HUES64 (cell line): ENCODE data around the gene CLECL1.
"Not testable (repeated sequence)": the region's sequence is repeated elsewhere in the genome, so short reads cannot be mapped to it uniquely, and the experiment has no call there.

ENCODE experiments used
- H3K27ac ChIP-seq: 2 replicates; pipeline ENCODE4 v1.7.0; 2013; ENCODE audit warnings: low read depth, low read length, inconsistent platforms
- H3K27me3 ChIP-seq: 2 replicates; pipeline ENCODE4 v1.6.1; 2013; ENCODE audit warnings: mild to moderate bottlenecking, low read length; ENCODE audit not compliant: insufficient read depth
- H3K36me3 ChIP-seq: 2 replicates; pipeline ENCODE4 v1.6.1; 2013; ENCODE audit warnings: mild to moderate bottlenecking, low read length; ENCODE audit not compliant: insufficient read depth
- H3K4me1 ChIP-seq: 2 replicates; pipeline ENCODE4 v1.6.1; 2013; ENCODE audit warnings: mild to moderate bottlenecking, low read length, moderate library complexity; ENCODE audit not compliant: insufficient read depth
- H3K4me3 ChIP-seq: 2 replicates; pipeline ENCODE4 v1.5.1; 2013; ENCODE audit warnings: mild to moderate bottlenecking, low read length, moderate library complexity
- H3K9ac ChIP-seq: 2 replicates; pipeline ENCODE4 v1.6.1; 2013; ENCODE audit warnings: mild to moderate bottlenecking, low read depth, low read length
- H3K9me3 ChIP-seq: 2 replicates; pipeline ENCODE4 v1.6.1; 2013; ENCODE audit warnings: low read depth, low read length; ENCODE audit not compliant: insufficient read depth
- WGBS: fragments of 150-250, 120-280 bp; methylation state at CpG from one replicate; pipeline ENCODE4 v1.1.7; 2013; ENCODE audit warnings: missing lambda C conversion rate; 5-methylcytosine and 5-hydroxymethylcytosine counted together

The CLECL1 gene

DNA sequence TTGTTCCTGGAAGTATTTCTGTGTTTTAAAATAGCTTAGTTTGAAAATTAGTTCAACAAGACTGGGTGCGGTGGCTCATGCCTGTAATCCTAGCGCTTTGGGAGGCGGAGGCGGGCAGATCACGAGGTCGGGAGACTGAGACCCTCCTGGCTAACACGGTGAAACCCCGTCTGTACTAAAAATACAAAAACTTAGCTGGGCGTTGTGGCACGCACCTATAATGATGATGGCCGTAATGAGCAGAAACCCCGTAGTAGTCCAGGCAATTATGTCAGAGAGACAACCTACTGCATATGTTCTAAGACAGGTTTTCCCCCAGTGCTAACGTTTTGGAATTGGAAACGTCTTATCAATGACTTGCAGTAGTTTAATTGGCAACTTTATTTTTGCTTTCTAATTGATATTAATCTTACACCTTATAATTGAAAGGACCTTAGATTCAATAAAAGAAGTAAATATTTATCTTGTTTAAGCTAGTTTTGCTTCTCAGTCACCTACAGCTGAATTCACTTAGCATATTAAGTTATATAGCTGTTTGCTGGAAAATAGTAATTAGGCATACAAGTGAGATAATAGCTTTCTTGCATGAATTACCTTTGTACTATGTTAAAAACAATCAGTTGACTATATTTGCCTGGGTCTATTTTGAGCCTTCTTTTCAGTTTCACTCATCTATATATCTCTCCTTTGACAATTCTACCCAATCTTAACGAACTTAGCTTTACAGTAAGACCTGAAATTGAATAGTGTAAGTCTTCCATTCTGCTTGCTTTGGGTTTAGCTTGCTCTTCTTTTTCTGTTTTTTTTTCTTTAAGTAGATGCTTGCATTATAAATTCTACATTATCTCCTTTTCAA, 15.6 kb downstream of the CLECL1 start:
- Histone ChIP-seq H3K4me3 (no peak overlapping the region), H3K9me3 (no peaks in the 10 kb centered on the region), H3K9ac (no peak overlapping the region), H3K27me3 (no peaks in the 10 kb centered on the region), H3K36me3 (no peaks in the 10 kb centered on the region), H3K27ac (no peak overlapping the region), H3K4me1 (no peaks in the 10 kb centered on the region)
- WGBS = 95% methylated on average over 14 of the region's 15 CpGs

DNA sequence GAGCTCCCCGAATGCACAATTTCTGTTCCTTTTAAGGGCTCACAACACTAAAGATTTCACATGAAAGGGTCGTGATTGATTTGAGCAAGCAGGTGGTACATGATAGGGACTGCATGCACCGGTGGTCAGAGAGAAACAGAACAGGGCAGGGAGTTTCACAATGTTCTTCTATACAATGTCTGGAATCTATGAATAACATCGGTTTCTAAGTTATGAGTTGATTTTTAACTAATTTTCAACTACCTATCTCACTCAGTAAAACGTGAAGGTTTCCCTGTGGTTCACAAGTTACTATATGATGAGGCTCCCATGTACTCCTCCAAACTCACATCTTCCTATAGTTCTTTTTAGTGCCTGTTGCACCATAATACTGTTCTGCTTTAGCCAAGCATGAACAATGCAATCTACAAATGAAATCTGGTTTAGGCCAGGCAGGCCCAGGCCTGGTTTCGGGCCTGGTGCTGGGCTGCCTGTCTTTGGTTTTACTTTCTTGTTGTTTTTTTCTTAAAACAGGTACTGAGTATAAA, 19.8 kb downstream of the CLECL1 start:
- H3K9ac ChIP-seq, H3K9me3 ChIP-seq, H3K27me3 ChIP-seq, H3K4me1 ChIP-seq, H3K27ac ChIP-seq, H3K4me3 ChIP-seq, H3K36me3 ChIP-seq: not testable (repeated sequence)
- 92% methylated on average over 4 of the region's 6 CpGs for WGBS

DNA sequence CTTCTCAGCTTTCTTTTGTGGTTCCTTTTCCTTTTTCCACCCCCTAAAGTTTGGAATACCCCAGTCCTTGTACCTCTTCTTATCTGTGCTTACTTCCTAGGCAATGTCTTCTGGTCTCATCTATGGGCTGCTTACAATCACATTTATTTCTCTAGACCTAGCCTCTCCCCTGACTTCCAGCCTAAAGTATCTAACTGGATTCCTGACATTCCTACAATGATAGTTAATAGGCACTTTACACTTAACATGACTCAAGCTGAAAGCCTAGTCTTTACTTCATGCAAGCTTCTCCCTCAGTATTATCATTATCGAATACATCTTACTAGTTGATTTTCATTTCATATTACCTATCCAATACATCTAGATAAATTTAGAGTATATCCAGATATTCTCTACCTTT, 21.2 kb downstream of the CLECL1 start:
- no peaks in the 10 kb centered on the region for H3K9me3 ChIP-seq
- WGBS = 100% methylated on average over 1 of the region's 1 CpG
- no peak overlapping the region for H3K9ac ChIP-seq
- 0 out of 2 replicates have a peak, but pooled peaks cover 5% of the 10 kb centered on the region for H3K4me1 ChIP-seq
- no peak overlapping the region for H3K27ac ChIP-seq
- no peak overlapping the region for H3K4me3 ChIP-seq
- no peaks in the 10 kb centered on the region for H3K36me3 ChIP-seq
- H3K27me3 ChIP-seq = no peaks in the 10 kb centered on the region

DNA sequence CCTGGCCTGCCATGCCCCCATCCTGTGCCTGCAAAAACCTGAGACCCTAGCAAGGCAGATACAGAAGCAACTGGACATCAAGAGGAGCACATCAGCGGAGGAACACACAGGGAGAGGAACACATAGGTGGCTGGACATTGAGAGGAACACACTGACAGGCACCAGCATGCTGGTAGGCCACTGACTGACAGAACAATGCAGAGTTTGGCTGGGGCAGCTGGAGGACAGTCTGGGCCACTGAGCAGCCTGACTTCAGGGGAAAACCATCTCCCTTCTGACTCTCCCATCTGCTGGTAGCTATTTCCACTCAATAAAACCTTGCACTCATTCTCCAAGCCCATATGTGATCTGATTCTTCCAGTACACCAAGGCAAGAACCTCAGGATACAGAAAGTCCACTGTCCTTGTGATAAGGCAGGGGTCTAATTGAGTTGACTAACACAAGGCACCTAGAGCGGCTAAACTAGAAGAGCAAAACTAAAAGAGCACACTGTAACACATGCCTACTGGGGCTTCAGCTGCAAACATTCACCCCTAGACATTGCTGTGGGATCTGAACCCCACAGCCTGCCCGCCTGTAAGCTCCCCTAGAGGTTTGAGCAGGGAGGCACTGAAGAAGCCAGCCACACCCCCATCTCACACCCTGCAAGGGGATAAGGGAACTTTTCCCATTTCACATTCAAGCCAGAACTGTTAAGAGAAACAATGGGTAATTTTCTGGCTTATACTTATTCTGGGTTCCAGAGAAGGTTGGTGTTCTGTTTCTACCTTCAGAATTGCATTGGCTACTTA, 22.1 kb downstream of the CLECL1 start:
- WGBS = 88% methylated on average over 3 of the region's 3 CpGs
- 0 out of 2 replicates have a peak, but pooled peaks cover 5% of the 10 kb centered on the region for H3K4me1 ChIP-seq
- H3K9ac ChIP-seq = no peak overlapping the region

DNA sequence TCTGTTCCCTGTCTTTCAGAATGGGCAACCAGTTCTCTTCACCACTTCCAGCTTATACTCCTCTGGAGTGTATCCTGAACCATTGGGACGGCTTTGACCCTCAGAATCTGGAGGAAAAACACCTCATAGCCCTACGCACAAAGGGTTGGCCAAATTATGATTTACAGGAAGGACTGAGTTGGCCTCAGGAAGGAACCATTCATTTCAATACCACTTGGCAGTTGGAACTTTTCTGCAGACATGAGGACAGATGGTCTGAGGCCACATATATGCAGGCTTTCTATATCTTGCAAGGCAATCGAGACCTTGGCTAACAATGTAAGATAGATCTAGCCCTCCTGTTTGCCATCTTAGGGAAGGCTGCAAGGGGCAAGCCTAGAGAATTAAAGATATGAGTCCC, 24.0 kb downstream of the CLECL1 start:
- 0 out of 2 replicates have a peak, but pooled peaks cover 3% of the 10 kb centered on the region for H3K9me3 ChIP-seq
- H3K4me1 ChIP-seq = 0 out of 2 replicates have a peak, but pooled peaks cover 5% of the 10 kb centered on the region
- 93% methylated on average over 3 of the region's 3 CpGs for WGBS
- H3K4me3 ChIP-seq = no peak overlapping the region
- no peak overlapping the region for H3K27ac ChIP-seq
- no peak overlapping the region for H3K9ac ChIP-seq
- H3K27me3 ChIP-seq = no peaks in the 10 kb centered on the region
- no peaks in the 10 kb centered on the region for H3K36me3 ChIP-seq

More for the DNA sequence above, 22.1 kb downstream of the CLECL1 start:
- H3K27ac ChIP-seq = no peak overlapping the region
- H3K9me3 ChIP-seq = no peaks in the 10 kb centered on the region
- no peaks in the 10 kb centered on the region for H3K36me3 ChIP-seq
- H3K27me3 ChIP-seq = no peaks in the 10 kb centered on the region
- H3K4me3 ChIP-seq = no peak overlapping the region

DNA sequence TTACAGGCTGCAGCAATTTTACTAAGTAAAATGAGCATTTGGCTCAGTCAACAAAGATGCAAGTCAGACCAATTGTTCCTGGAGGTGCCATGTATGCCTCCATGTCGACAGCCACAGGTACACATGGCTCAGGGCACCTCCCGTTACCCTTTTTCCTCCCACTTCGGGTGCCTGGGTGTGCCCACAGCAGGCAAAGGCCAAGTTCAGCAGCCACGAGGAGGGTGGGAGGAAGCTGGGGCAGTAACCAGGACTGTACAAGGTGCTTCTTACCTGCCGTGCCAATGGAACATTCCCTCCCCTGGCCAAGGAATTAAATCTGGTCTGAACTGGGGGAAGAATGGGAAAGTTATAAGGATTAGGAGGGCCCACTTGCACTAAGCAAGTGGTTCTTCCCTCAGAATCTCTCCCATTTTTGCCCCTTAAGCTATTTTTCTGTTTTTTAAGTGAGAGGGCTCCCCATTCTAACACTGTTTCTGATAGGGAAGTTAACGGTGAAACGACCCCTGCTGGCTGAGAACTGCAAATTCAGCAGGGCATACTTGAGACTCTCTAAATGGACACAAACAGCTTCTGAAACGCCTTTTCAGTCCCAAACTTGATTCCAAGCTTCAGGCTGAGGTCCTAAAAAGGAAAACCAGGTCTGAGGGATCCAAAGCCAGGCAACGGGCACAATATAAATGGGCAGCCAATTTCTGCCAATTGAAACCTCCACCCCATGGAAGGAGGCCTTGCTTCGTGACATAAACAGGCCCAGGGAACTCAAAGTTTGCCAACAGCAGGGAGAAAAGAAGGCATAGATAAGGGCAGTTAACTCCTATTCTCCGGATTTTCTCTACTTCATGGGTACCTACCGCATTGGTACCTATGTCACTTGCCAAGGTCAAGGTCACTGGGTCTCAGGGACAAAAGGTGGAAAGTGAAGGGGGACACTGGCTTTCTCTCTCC, 24.8 kb downstream of the CLECL1 start:
- Histone ChIP-seq H3K9ac (no peak overlapping the region), H3K27me3 (no peaks in the 10 kb centered on the region), H3K36me3 (no peaks in the 10 kb centered on the region), H3K4me1 (0 out of 2 replicates have a peak, but pooled peaks cover 5% of the 10 kb centered on the region), H3K27ac (no peak overlapping the region), H3K9me3 (0 out of 2 replicates have a peak, but pooled peaks cover 3% of the 10 kb centered on the region), H3K4me3 (no peak overlapping the region)
- 67% methylated on average over 12 of the region's 12 CpGs for WGBS

DNA sequence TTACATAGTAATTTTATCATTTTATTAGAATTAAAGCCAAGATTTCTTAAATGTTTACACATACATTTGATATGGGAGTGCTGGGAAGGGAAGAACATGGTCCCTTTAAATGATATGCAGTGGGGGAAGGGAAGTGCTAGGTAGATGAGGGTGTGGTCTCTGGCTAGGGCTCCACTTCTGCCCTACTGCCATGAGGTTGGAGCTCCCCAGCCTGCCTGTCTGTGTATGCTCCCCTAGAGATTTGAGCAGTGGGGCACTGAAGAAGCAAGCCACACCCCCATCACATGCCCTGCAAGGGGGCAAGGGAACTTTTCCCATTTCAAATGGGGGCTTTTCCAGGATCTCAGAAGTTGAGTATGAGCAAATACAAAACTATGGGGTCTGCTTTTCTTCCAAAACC, 25.5 kb downstream of the CLECL1 start:
- H3K27me3 ChIP-seq = no peaks in the 10 kb centered on the region
- no peak overlapping the region for H3K4me3 ChIP-seq
- no peak overlapping the region for H3K27ac ChIP-seq
- H3K4me1 ChIP-seq = 0 out of 2 replicates have a peak, but pooled peaks cover 5% of the 10 kb centered on the region
- no peak overlapping the region for H3K9ac ChIP-seq
- no peaks in the 10 kb centered on the region for H3K36me3 ChIP-seq
- 0 out of 2 replicates have a peak, but pooled peaks cover 3% of the 10 kb centered on the region for H3K9me3 ChIP-seq

DNA sequence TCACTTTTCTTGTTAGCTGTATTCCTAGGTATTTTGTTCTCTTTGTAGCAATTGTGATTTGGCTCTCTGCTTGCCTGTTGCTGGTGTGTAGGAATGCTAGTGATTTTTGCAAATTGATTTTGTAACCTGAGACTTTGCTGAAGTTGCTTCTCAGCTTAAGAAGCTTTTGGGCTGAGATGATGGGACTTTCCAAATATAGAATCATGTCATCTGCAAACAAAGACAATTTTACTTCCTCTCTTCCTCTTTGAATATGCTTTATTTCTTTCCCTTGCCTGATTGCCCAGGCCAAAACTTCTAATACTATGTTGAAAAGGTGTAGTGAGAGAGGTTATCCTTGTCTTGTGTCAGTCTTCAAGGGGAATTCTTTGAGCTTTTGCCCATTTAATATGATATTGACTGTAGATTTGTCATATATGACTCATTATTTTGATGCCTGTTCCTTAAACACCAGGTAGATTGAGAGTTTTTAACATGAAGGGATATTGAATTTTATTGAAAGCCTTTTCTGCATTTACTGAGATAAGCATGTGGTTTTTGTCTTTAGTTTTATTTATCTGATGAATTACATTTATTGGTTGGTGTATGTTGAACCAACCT, 26.7 kb downstream of the CLECL1 start:
- no peak overlapping the region for H3K9ac ChIP-seq
- 0 out of 2 replicates have a peak, but pooled peaks cover 3% of the 10 kb centered on the region for H3K9me3 ChIP-seq
- no peaks in the 10 kb centered on the region for H3K27me3 ChIP-seq
- no peaks in the 10 kb centered on the region for H3K36me3 ChIP-seq
- H3K27ac ChIP-seq = no peak overlapping the region
- no peak overlapping the region for H3K4me3 ChIP-seq
- H3K4me1 ChIP-seq = 0 out of 2 replicates have a peak, but pooled peaks cover 4% of the 10 kb centered on the region

DNA sequence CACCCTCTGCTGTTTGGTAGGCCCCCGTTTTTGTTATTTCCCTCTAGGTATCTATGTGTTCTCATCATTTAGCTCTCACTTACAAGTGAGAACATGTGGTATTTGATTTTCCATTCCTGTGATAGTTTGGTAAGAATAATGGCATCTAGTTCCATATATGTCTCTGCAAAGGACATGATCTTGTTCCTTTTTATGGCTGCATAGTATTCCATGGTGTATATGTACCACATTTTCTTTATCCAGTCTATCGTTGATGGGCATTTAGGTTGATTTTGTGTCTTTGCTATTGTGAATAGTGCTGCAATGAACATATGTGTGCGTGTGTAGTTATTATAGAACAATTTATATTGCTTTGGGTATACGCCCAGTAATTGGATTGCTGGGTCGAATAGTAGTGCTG, 28.3 kb downstream of the CLECL1 start:
- H3K4me1 ChIP-seq, H3K27ac ChIP-seq, H3K36me3 ChIP-seq, H3K27me3 ChIP-seq, H3K4me3 ChIP-seq, H3K9ac ChIP-seq, H3K9me3 ChIP-seq: not testable (repeated sequence)
- 98% methylated on average over 5 of the region's 5 CpGs for WGBS

DNA sequence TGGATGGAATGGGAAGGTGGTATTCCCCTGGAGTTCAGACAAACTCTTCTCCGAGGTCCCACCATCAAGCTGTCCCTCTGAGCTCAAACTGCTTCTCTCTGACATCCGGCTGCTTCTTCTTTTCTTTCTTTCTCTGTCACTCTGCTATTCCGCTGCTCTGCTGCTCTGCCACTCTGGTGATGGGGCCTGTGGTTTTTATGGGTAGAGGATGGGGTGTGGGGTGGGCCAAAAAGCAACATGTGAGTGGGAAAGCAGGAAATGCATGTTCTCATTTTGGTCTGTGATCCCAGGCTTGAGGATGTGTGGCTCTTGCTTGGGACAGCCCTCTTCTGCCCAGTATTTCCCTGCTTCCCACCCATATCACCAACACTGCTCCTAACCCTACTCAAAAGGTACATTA, 30.6 kb downstream of the CLECL1 start:
- Histone ChIP-seq H3K36me3 (no peaks in the 10 kb centered on the region; the same call in 1 of the 2 replicates), H3K27ac (no peak overlapping the region), H3K9me3 (peaks cover 11% of the 10 kb centered on the region), H3K4me1 (no peaks in the 10 kb centered on the region), H3K27me3 (no peaks in the 10 kb centered on the region), H3K9ac (no peak overlapping the region), H3K4me3 (no peak overlapping the region)
- WGBS = 94% methylated on average over 3 of the region's 3 CpGs
